ENCODE measurements around the gene GSTCD. TPM values are rescaled to one million over a fixed set of nuclear protein-coding genes. Genes with fewer than 3 reads are reported as not detected.

The GSTCD gene
- total RNA-seq, 1 experiment from 2014 or later, result 17.9 TPM

GRCh38 chr4:105715692-105716278, 7.2 kb downstream of the GSTCD start:
- H3K23ac ChIP-seq (ENCODE audit: insufficient read length, low read depth, low read length), result no peak overlapping the region
- H3K18ac ChIP-seq (ENCODE audit: insufficient read length, low read depth, low read length), result no peak overlapping the region
- Mint-ChIP-seq H3K4me3 (no peak overlapping the region), H3K4me1 (peaks cover 0 to 2% of the 10 kb centered on the region in 2 experiments; a peak in 1 of 4 replicates), H3K36me3 (ENCODE audit: insufficient read depth in 1 of 3, low read depth in 3 of 3) (peaks cover 11 to 33% (median 23%) of the 10 kb centered on the region in 3 experiments), H3K27ac (no peak overlapping the region), H3K9me3 (peaks cover 6 to 7% of the 10 kb centered on the region in 2 experiments; a peak in 3 of 5 replicates), H3K27me3 (ENCODE audit: low read depth) (no peaks in the 10 kb centered on the region)
- no peak overlapping the region for H3T11ph ChIP-seq (ENCODE audit: low read length)
- no peak overlapping the region for H2BK12ac ChIP-seq (ENCODE audit: insufficient read length, low read depth, low read length)
- no peak for DNase-seq
- H3K9ac ChIP-seq (ENCODE audit: extremely low read depth, insufficient read length, low read length), result no peak overlapping the region
- H2AFZ ChIP-seq (ENCODE audit: low read length), result no peak overlapping the region
- no peaks in the 10 kb centered on the region for H3K23me2 ChIP-seq (ENCODE audit: insufficient read length, low read depth, low read length, poor library complexity, severe bottlenecking)
- no peak overlapping the region for H2BK20ac ChIP-seq (ENCODE audit: low read depth, low read length, poor library complexity, severe bottlenecking)
- no peaks in the 10 kb centered on the region; the same call in 1 of the 2 replicates for H3K79me2 ChIP-seq (ENCODE audit: insufficient read depth, low read length)
- no peak overlapping the region for H3K4ac ChIP-seq (ENCODE audit: low read depth, low read length)
- no peak; the same call in 2 of the 3 replicates for TF ChIP-seq CTCF (conservative IDR thresholded peaks at IDR 0.05)
- no peak overlapping the region for H2BK15ac ChIP-seq (ENCODE audit: low read depth, low read length)
- no peaks in the 10 kb centered on the region for H4K20me1 ChIP-seq (ENCODE audit: control insufficient read depth, insufficient read depth, insufficient read length)
- H3K27ac ChIP-seq (ENCODE audit: insufficient read length, low read depth, low read length), result no peak overlapping the region
- no peak overlapping the region for H3K4me2 ChIP-seq (ENCODE audit: insufficient read depth, insufficient read length, low read length)
- H3K79me1 ChIP-seq (ENCODE audit: insufficient read depth, low read depth, low read length, poor library complexity, severe bottlenecking), result no peaks in the 10 kb centered on the region
- no peak overlapping the region for H4K91ac ChIP-seq (ENCODE audit: insufficient read length, low read depth, low read length)
- H3K56ac ChIP-seq (ENCODE audit: insufficient read length, low read depth, low read length), result no peak overlapping the region
- 100% methylated on average over 1 of the region's 4 CpGs for WGBS (ENCODE audit: extremely low coverage, insufficient read length, low lambda C conversion rate)
- H2BK120ac ChIP-seq (ENCODE audit: low read depth, low read length, poor library complexity, severe bottlenecking), result no peak overlapping the region
- no peak overlapping the region for H4K5ac ChIP-seq (ENCODE audit: insufficient read length, low read depth, low read length)
- H3K9me3 ChIP-seq (ENCODE audit: control insufficient read depth, low read depth, low read length), result no peaks in the 10 kb centered on the region
- H2BK5ac ChIP-seq (ENCODE audit: insufficient read length, low read length), result no peak overlapping the region
- H3K4me1 ChIP-seq (ENCODE audit: insufficient read depth, low read length), result no peaks in the 10 kb centered on the region
- no peak overlapping the region for H4K8ac ChIP-seq (replicated peaks; ENCODE audit: insufficient read length, low read depth, low read length)
- H2AK5ac ChIP-seq (ENCODE audit: insufficient read length, low read length), result no peak overlapping the region
- H3K27me3 ChIP-seq (ENCODE audit: insufficient read depth, low read length), result no peaks in the 10 kb centered on the region
- H3K14ac ChIP-seq (ENCODE audit: insufficient read depth, low read length), result no peak overlapping the region
